ENCODE results near the gene BMAL1.

GRCh38 chr11:13362596-13363109, 85.1 kb downstream of the BMAL1 start:
- no peak for TF ChIP-seq POLR2A (IDR thresholded peaks at IDR 0.05; ENCODE audit: low read depth, low read length)
- TF ChIP-seq POLR2AphosphoS5 (IDR thresholded peaks at IDR 0.05; ENCODE audit: low read depth, low read length): no peak
